ENCODE measurements around the gene SMIM24. TPM values are rescaled to one million over a fixed set of nuclear protein-coding genes. Genes with fewer than 3 reads are reported as not detected.

The SMIM24 gene
- not detected in 2 replicates for total RNA-seq

GRCh38 chr19:3480383-3481091 is at the start of gene SMIM24:
Gene SMIM24, minus strand, starts transcription at chr19:3480525. Its CDS starts 62 bp downstream, at chr19:3480463.

GRCh38 chr19:3505598-3506383 is 25.5 kb upstream of the SMIM24 start, which contains the start of gene FZR1:
Gene FZR1, plus strand, starts transcription at chr19:3506311. Its CDS starts 16,679 bp downstream, at chr19:3522990.

GRCh38 chr19:3500429-3501101 is 20.2 kb upstream of the SMIM24 start, which contains the start of gene DOHH:
Gene DOHH, minus strand, starts transcription at chr19:3500674. Its CDS starts 3,860 bp downstream, at chr19:3496814.

GRCh38 chr19:3483226-3483628 is 2.9 kb upstream of the SMIM24 start, which contains the start of gene SMIM44:
Gene SMIM44, minus strand, starts transcription at chr19:3483441. Its CDS starts 38 bp downstream, at chr19:3483403.

Other genes with a start within 250 kb of the SMIM24 start
- gene NFIC, start 113.9 kb downstream of the SMIM24 start, total RNA-seq = 24.4 and 34.2 TPM in 2 replicates
- not detected in 2 replicates for gene SMIM44, start 2.9 kb upstream of the SMIM24 start, total RNA-seq
- gene DOHH, start 20.1 kb upstream of the SMIM24 start, total RNA-seq = 30.4 and 35.4 TPM in 2 replicates
- 39.8 and 47.2 TPM in 2 replicates for gene FZR1, start 25.8 kb upstream of the SMIM24 start, total RNA-seq
- gene TEKTIP1, start 58.6 kb upstream of the SMIM24 start, total RNA-seq = not detected in 2 replicates
- gene MFSD12, start 77.1 kb upstream of the SMIM24 start, total RNA-seq = 92.6 and 116 TPM in 2 replicates
- 131 and 144 TPM in 2 replicates for gene HMG20B, start 92.4 kb upstream of the SMIM24 start, total RNA-seq
- 1.4 TPM in 2 replicates for gene GIPC3, start 105.0 kb upstream of the SMIM24 start, total RNA-seq
- 8.5 and 9.3 TPM in 2 replicates for gene TBXA2R, start 126.3 kb upstream of the SMIM24 start, total RNA-seq
- gene CACTIN, start 146.3 kb upstream of the SMIM24 start, total RNA-seq = 37.7 and 40.2 TPM in 2 replicates
- 33.5 and 38.7 TPM in 2 replicates for gene PIP5K1C, start 219.9 kb upstream of the SMIM24 start, total RNA-seq
- not detected in 2 replicates for gene TJP3, start 227.9 kb upstream of the SMIM24 start, total RNA-seq

Measured in mammary microvascular endothelial cell (primary cell).